Body of pancreas (tissue), 4 donors: ENCODE measurements around the gene NF2.

Experiments
- CTCF ChIP-seq, 7 experiments: fragments of 450-650 bp in 4 of 7; fragments of 200-600 bp in 3 of 7; sonication (generic) in 3 of 7; IDR thresholded peaks; one replicate each; pipeline ENCODE4 v1.5.1; 2016 to 2019; ENCODE audit warnings: antibody characterized with exemption in 7 of 7
- POLR2A ChIP-seq, 3 donors: fragments of 450-650 bp; IDR thresholded peaks; one replicate each; pipeline ENCODE4 v1.6.1; 2016; ENCODE audit warnings: antibody characterized with exemption in 3 of 3, mild to moderate bottlenecking in 2 of 3

- no peak for TF ChIP-seq CTCF (IDR thresholded peaks at IDR 0.05)
- no peak for TF ChIP-seq POLR2A (IDR thresholded peaks at IDR 0.05)
Measured at GRCh38 chr22:29621761-29622526, 18.5 kb downstream of the NF2 start.
